GM21576 (cell line): ENCODE measurements around the gene KIAA1671.

Source experiments
- ATAC-seq: cut with Tn5 transposase; IDR thresholded peaks from one replicate; pipeline ENCODE4 v1.9.1; 2021; ENCODE audit warnings: mild to moderate bottlenecking, moderate library complexity; ENCODE audit not compliant: unreplicated experiment

Gene KIAA1671

DNA sequence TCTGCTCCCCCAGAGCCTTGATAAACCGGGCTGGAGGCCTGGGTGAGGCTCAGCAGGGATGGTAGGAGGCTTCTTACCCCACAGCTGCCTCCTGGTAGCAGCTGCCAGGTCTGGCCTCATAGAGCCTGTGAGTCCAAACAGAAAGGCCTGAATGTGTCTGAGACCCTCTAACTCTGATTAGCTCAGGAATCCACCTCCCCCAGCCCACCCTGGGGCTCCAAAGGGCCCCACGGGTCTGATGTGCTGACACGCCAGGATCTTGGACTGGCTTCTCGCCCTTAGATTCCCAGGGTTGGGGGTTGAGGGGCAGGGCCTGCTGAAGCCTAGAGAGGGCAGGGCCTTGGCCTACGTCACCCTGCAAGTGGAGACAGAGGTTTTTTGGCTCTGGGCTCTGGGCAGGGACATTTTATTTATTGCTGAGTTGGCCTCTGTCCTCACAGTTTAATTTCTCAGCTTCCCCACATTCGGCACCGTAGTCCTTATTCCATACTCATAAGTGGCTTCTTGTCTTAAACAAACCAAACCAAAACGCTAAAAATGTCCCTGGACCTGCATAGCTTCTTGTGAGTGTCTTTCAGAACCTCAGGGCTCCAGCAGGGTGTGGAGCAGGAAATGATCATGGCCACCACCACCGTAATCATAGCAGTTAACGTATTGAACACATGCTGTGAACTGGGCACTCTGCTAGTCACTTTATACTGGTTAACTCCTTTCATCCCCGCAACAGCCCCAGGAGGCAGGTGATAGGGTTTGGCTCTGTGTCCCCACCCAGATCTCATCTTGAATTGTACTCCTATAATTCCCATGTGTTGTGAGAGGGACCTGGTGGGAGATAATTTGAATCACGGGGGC lies 25.1 kb downstream of the KIAA1671 start:
- no peak for ATAC-seq

DNA sequence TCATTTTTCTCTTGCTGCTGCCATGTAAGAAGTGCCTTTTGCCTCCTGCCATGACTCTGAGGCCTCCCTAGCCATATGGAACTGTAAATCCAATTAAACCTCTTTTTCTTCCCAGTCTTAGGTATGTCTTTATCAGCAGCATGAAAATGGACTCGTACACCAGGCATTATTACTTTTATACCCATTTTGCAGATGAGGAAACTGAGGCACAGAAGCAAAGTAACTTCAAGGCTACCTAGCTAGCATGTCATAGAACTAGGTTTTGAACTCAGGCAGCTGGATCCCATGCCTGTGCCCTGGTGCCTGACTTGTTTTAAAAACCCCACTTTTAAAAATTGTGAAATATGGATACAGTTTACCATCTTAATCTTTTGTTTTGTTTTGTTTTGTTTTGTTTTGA lies 25.8 kb downstream of the KIAA1671 start:
- ATAC-seq: no peak

DNA sequence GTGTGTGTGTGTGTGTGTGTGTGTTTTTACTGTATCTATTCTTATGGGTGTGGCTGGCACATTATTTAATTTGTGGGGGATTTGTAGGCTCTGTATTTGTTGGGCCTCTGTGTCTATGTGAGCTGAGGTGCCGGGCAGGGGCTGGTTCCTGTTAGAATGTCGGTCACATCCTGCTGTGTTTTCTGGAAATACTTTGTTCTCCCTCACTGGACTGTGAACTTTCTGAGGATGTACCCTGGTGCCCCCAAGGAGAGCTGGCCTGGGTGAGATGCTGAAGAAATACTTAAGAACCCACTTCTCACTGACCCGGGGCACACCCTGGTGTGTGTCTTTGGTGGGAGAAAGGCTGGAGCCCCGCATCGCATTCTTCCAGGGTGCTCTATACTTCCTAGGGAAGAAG lies 28.6 kb downstream of the KIAA1671 start:
- ATAC-seq: no peak

DNA sequence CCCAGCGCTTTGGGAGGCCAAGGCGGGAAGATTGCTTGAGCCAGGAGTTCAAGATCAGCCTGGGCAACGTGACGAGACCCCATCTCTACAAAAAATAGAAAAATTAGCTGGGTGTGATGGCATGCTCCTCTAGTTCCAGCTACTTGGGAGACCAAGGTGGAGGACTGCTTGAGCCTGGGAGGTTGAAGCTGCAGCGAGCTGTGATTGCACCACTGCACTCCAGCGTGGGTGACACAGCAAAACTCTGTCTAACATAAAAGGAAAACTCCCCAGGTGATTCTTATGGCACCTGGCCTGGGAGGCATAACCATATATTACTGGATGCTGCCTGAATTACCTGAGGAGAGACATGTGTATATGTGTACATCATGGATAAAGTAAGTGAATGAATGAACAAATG lies 29.1 kb downstream of the KIAA1671 start:
- ATAC-seq: no peak

DNA sequence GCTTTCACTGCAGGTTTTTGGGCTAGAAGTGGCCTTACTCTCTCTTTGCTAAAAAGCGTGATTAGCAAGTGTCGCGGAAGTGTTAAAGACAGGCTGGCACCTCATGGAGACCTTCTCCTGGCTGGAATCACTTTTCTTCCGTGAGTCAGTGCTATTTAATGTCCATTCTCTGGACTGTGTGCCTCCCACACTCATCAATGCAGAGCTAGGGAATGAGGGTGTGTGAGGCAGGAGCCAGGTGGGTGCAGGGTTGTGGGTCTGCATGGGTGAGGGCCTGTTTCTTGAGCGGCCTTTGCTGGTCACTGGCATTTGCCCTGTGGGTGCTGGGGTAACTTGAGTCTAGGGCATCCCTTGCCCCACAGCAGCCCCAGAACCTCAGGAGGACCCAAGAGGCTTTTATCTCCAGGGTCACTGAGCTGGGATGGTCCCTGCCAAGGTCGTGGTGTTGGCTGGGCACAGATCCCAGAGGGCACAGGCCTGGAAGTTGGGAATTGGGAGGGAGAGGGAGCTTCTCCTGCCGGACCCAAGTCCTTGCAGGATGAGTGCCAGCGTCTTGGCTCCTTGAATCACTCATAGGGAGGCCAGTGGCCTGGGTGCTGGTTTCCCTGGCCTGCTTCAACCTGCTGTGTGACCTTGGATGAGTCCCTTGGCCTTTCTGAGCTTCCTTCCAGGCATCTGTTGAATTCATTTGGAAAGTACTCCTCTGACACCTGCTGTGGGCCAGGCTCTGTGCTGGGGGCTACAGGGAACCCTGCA lies 30.0 kb downstream of the KIAA1671 start:
- no peak for ATAC-seq

DNA sequence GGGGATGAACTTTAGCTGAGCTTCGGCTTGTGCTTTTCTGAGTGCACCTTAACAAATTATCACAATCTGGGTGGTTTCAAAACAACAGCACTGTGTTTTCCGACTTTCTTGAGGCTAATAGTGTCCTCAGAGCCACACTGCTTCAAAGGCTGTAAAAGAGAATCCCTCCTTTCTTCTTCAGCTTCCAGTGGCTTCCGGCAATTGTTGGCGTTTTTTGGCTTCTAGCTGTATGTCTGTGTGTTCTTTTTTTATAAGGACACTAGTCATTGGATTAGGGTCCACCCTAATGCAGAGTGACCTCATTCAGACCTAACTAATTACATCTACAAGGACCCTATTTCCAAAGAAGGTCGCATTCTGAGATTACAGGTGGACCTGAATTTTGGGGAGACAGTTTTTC lies 30.6 kb downstream of the KIAA1671 start:
- ATAC-seq: no peak

DNA sequence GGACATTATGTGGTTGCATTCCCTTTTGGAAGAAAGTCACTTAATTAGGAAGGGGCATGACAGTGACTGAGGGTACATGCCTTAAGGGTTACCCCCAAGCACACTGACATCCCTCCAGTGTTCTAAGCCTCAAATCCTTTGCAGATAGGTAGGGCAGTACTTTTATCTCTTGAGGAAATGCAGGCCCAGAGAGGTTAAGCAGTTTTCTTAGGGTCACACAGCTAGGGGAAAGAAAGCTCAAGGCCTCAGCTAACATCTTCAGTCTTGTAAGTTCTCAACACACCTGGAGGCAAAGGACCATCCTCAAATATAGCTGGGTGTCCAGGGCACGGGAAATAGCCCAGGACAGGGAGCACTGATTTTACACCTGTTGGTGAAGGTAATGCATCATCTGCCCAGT lies 31.6 kb downstream of the KIAA1671 start:
- ATAC-seq: no peak

DNA sequence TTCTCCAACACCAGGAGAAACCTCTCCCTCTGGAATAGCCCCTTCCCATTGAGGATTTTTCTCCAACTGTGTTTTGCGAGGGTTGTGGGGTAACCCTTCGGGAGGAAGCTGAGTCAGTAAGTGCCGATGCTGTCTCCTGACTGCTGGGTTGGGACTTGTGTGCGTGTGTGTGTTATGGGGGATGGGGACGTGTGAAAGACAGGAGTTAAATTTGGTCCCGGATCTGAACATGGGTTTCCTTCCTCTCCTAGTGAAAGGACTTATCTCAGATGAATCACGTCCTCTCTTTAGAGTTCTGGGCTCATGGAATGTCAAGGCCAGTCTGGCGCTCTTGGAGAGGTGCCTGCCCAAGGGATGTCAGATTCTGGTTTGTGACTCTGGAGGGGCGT lies 33.3 kb downstream of the KIAA1671 start:
- no peak for ATAC-seq

DNA sequence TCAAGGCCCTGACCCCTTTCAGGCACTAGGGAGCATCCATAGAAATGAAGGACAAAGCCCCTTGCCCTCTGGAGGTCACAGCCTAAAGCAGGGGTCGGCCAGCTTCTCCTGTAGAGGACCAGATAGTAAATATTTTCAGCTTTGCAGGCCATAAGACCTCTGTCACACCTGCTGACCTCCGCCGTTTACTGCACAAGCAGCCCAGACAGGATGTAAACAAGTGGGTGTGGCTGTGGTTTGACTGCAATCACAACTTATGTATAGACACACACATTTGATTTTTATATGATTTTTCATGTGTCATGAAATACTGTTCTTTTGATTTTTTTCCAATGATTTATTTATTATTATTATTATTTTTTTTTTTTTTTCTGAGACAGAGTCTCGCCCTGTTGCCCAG lies 34.3 kb downstream of the KIAA1671 start:
- no peak for ATAC-seq

DNA sequence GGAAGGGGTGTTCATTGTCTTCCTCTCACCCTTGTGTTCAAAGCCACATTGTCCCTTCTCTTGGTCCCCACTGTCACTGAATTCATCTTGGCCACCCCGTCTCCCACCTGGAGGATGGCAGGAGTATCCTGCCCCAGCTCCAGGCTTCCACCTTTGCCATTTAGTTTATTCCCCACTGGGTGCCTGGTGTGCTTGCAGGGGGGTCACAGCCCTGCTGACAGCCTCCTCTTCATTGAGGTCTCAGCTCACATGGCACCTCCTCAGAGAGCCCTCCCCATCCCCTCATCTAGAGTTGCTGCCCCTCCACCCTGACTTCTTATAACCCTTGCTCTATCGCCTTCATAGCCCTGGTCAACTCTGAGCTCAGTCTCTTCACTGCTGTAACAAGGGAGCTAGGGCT lies 36.6 kb downstream of the KIAA1671 start:
- ATAC-seq: no peak

DNA sequence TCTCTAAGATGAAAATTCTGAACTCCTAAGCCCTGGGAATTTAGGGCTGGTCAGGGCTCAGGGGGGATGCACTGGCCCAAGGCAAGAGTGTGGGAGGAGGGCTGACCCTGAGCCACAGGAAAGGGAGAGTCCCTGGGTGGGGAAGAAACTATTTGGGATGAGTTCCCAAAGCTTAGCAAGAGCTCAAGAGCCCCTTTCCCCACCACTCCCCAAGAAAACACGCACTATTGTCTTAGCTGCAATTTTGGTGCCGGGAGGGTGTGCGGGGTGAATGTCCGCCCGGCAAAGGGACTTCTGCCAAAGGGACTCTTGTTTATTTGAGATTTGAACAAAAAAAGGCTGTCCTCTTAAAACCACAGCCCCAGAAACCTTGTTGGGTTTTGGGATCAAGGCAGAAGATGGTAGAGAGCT lies 37.0 kb downstream of the KIAA1671 start:
- ATAC-seq: no peak

DNA sequence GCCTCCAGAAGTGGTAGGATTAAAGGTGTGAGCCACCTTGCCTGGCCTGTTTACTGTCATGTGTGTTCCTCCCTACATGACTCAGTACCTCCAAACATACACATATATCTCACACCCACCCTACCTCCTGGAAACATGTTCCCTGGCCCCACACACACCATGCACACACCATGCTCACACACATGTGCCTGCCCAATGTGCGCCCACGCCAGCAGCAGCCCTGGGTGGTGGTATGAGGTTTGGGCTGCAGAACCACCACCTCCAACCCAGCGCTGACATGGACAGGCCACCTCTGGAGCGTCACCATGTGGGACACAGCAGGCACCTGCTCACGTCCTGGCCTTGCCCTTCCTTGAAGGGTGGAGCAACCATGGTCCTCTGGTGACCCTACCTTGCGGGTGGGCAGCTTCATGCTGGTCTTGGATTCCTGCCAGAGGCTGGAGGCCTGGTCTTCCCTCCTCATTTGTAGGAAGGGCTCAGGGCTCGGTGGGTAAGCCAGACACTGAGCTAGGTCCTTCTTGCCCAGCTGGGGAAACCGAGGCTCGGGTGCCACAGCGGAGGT lies 37.9 kb downstream of the KIAA1671 start:
- no peak for ATAC-seq

DNA sequence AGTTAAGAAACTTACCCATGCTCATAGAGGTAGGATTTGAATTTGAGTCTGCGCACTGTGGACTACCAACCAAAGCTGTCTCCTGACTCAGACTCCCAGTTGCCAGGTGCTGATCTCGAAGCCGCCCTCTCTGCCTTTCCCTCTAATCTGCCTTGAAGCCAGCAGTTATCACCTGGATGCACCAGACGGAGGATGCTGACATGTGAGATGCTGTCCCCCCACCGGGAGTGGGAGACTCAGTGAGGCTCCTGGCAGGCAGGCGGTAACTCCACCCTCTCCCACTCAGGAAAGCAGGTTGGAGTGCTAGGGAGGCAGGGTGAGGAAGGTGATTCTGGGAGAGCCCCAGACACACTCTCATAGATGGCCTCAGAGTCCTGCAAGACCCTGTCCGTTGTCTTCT lies 40.4 kb downstream of the KIAA1671 start:
- ATAC-seq: no peak

DNA sequence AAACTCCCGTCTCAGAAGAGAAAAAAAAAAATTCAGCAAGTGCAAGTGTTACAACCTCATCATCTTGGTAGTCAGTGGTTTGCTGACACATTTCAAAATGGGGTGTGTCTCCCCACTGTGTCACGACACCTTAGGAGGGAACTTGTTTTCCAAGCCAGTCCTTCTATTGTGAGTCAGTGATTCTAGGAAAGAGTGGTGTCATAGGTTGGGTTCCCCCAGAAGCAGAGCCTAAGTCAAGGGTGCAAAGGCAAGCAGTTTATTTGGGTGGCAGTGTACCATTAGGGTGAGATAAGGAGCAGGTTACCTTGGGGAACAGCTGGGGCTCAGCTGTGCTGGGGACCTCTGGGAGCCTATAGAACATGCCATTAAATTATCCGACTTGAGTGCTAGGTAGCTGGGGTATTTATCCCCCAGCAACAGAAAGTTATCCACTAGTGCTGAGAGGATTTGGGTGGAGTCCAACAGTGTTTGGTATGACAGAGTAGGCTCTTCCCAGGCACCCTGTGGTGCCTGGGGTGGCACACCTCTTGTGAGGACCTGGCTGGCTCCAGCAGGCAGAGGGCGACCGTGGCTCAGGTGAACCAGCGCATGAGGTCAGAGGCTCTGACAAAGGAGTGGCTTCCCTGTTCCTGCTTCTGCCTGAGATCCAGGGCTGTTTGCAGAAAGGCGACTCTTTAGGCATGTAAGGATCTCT lies 41.7 kb downstream of the KIAA1671 start:
- no peak for ATAC-seq

DNA sequence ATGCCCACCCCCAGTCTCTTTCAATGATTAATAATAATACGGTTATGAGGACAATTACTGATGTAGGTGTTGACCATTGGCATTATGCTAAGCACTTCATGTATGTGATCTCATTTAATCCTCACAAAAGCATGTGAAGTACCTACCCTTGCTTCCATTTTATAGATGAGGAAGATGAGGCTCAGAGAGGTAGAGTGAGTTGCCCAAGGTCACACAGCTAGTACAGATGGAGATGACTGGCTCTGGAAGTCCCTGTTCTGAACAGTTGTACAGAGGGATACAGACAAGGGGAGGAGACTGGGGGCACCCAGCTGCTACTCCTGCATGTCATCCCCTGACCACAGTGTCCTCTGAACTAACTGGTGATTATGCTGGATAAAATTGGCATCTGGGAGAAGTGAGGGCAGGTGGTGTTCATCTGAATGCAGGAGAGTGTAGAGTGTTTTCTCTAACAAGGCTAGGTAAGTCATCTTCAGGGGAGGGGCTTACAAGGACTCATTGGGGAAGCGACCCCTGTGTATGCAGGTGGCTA lies 43.2 kb downstream of the KIAA1671 start:
- ATAC-seq: no peak

DNA sequence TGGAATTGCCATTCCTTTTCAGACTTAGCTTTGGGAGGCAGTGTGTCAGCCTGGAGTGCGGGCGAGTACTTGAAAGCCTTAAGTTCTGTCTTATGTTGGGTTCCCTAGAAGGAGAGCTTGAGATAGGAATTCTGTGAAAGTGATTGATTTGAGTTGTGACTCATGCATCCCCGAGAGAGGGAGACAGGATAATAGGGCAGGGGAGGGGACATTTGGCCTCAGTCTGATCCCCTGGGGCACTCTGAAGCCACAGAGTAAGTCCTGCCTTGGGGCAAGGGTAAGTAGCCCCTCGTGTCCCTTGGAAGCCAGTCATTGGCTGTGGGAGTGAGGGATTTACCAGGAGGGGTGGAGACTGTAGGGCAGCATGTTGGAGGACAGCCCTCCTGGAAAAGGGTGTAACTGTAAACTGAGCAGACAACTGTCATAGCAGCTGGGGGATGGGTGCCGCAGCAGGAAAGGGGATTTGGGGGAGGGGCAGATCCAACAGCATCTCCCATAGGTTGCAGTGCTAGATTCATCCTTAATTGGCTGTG lies 44.0 kb downstream of the KIAA1671 start:
- ATAC-seq: no peak

DNA sequence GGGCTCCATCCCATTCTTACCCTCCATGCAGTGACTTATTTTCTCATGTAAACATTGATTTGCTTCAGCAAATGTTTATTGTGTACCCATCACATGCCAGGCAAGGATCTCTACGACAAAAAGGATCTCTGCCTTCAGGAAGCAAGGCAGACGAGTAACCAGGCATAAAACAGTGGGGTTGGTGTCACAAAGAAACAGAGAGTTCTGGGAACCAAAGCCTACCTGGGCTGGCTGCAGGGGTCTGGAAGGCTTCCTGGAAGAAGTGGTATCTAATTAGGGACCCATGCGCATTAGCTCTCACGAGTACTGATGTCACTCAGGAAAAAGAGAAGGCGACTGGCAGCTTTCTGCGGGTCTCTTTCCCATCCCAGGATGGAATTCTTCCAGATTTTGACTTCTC lies 44.5 kb downstream of the KIAA1671 start:
- ATAC-seq: no peak

DNA sequence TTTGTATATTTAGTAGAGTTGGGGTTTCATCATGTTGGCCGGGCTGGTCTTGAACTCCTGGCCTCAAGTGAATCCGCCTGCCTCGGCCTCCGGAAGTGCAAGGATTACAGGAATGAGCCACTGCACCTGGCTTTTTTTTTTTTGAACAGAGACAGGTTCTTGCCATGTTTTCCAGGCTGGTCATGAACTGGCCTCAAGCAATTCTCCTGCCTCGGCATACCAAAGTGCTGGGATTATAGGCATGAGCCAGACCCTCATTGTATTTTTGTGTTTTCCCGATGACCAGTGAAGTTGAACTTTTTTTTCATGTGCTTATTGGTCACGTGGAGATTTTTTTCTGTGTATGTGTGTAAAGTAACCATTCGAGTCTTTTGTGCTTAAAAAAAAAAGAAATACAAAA lies 48.2 kb downstream of the KIAA1671 start:
- ATAC-seq: no peak

DNA sequence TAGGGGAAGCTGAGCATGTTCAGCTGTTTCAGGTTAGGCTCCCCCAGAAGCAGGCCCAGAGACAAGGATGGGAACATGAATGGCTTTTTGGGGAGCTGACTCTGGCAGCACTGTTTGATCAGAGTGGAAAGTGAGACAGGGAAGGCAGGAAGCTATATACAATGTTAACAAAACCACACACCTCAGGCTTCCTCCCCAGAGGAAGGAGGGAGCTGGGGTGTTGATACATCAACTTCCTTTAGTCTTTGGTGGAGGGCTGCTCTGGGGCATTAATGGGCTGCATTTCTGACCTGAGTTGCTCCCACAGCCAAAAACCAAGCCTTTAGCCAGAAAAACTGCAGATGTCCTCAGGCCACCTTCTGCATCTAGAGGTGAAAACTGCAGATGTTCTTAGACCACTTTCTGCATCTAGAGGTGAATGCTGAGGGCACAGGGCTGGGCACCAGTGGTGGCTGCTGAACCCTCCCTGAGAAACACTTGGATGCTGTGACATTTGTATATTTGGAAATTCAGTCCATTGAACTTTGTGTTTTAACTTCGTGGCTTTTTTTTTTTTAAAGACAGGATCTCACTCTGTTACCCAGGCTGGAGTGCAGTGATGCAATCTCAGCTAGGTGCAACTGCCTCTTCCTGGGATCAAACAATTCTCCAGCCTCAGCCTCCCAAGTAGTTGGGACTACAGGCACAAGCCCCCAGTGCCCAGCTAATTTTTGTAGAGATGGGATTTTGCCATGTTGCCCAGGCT lies 49.9 kb downstream of the KIAA1671 start:
- no peak for ATAC-seq

DNA sequence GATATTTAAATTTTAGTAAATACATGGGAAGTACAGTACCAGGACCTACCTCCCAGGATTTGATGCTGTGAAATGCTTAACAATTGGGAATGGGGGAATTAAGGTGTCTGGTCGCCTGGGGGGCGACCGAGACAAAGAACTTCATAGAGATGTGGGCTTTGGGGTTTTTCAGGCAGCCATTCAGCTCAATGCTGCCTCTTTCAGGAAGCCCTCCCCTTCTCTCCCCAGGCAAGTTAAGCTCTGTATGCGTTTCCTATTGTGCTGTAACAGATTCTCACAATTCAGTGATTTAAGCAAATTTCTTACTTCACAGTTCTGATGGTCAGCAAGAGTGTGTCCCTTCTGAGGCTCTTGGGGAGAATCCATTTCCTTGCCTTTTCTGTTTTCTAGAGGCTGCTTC lies 53.8 kb downstream of the KIAA1671 start:
- no peak for ATAC-seq
